ENCODE measurements around the gene SERGEF.
"Not testable (repeated sequence)": the region's sequence is repeated elsewhere in the genome, so short reads cannot be mapped to it uniquely, and the experiment has no call there.

SERGEF gene

GRCh38 chr11:17901481-17901880 is 111.4 kb downstream of the SERGEF start:
- Histone ChIP-seq H3K27me3 (replicated peaks; ENCODE audit: control insufficient read depth, insufficient read depth, low read length) (no peaks in the 10 kb centered on the region), H3K36me3 (ENCODE audit: control insufficient read depth, insufficient read depth, low read length) (no peaks in the 10 kb centered on the region), H3K4me3 (replicated peaks; ENCODE audit: low read depth, low read length) (no peak overlapping the region)
- TF ChIP-seq CTCF (IDR thresholded peaks at IDR 0.05; ENCODE audit: insufficient read depth, low read length, poor library complexity, severe bottlenecking) = no peak
- DNase-seq (ENCODE audit: extremely low read depth, insufficient read length) = no peak

- no peak for DNase-seq (ENCODE audit: extremely low read depth, insufficient read length)
- no peaks in the 10 kb centered on the region for H3K36me3 ChIP-seq (ENCODE audit: control insufficient read depth, insufficient read depth, low read length)
- no peaks in the 10 kb centered on the region for H3K27me3 ChIP-seq (replicated peaks; ENCODE audit: control insufficient read depth, insufficient read depth, low read length)
- no peak for TF ChIP-seq CTCF (IDR thresholded peaks at IDR 0.05; ENCODE audit: insufficient read depth, low read length, poor library complexity, severe bottlenecking)
- no peak overlapping the region for H3K4me3 ChIP-seq (replicated peaks; ENCODE audit: low read depth, low read length)
Observed at GRCh38 chr11:17898782-17899181, 114.1 kb downstream of the SERGEF start.

GRCh38 chr11:17898071-17898470 is 114.8 kb downstream of the SERGEF start:
- H3K36me3 ChIP-seq (ENCODE audit: control insufficient read depth, insufficient read depth, low read length) = no peaks in the 10 kb centered on the region
- H3K4me3 ChIP-seq (replicated peaks; ENCODE audit: low read depth, low read length) = no peak overlapping the region
- H3K27me3 ChIP-seq (replicated peaks; ENCODE audit: control insufficient read depth, insufficient read depth, low read length) = no peaks in the 10 kb centered on the region
- TF ChIP-seq CTCF (IDR thresholded peaks at IDR 0.05; ENCODE audit: insufficient read depth, low read length, poor library complexity, severe bottlenecking) = no peak
- no peak for DNase-seq (ENCODE audit: extremely low read depth, insufficient read length)

GRCh38 chr11:17897495-17897894 is 115.4 kb downstream of the SERGEF start:
- no peak for TF ChIP-seq CTCF (IDR thresholded peaks at IDR 0.05; ENCODE audit: insufficient read depth, low read length, poor library complexity, severe bottlenecking)
- Histone ChIP-seq H3K4me3 (replicated peaks; ENCODE audit: low read depth, low read length) (no peak overlapping the region), H3K27me3 (replicated peaks; ENCODE audit: control insufficient read depth, insufficient read depth, low read length) (no peaks in the 10 kb centered on the region), H3K36me3 (ENCODE audit: control insufficient read depth, insufficient read depth, low read length) (no peaks in the 10 kb centered on the region)
- no peak for DNase-seq (ENCODE audit: extremely low read depth, insufficient read length)

- H3K36me3 ChIP-seq (ENCODE audit: control insufficient read depth, insufficient read depth, low read length); H3K27me3 ChIP-seq (replicated peaks; ENCODE audit: control insufficient read depth, insufficient read depth, low read length); H3K4me3 ChIP-seq (replicated peaks; ENCODE audit: low read depth, low read length); DNase-seq (ENCODE audit: extremely low read depth, insufficient read length): not testable (repeated sequence)
Observed at GRCh38 chr11:17896496-17897151, 116.2 kb downstream of the SERGEF start.

GRCh38 chr11:17894929-17895658 is 117.8 kb downstream of the SERGEF start:
- no peak for TF ChIP-seq CTCF (IDR thresholded peaks at IDR 0.05; ENCODE audit: insufficient read depth, low read length, poor library complexity, severe bottlenecking)
- H3K27me3 ChIP-seq (replicated peaks; ENCODE audit: control insufficient read depth, insufficient read depth, low read length) = no peaks in the 10 kb centered on the region
- no peak for DNase-seq (ENCODE audit: extremely low read depth, insufficient read length)
- no peaks in the 10 kb centered on the region for H3K36me3 ChIP-seq (ENCODE audit: control insufficient read depth, insufficient read depth, low read length)
- H3K4me3 ChIP-seq (replicated peaks; ENCODE audit: low read depth, low read length) = no peak overlapping the region
